Activated CD8-positive, alpha-beta memory T cell treated with anti-CD3 and anti-CD28 coated beads, Interleukin-2, amount 10 ng/mL, durations not matched to agents 7 days and 5 days (primary cell): ENCODE measurements around the gene LSS. TPM values are rescaled to one million over a fixed set of nuclear protein-coding genes. Genes with fewer than 3 reads are reported as not detected.
"Not testable (repeated sequence)": the region's sequence is repeated elsewhere in the genome, so short reads cannot be mapped to it uniquely, and the experiment has no call there.

Source experiments
- ATAC-seq: fragments of 150-1000 bp; cut with Tn5 transposase; one replicate; pipeline ENCODE4 v1.10.0; 2021; ENCODE audit warnings: moderate library complexity
- CTCF ChIA-PET: fragments of 350-600 bp; sonication (Branson Sonifier 250); formaldehyde crosslinking; loops from one replicate; lab custom pipeline; 2021; ENCODE audit warnings: antibody characterized with exemption; lab: Charles Lee
- DNase-seq: peaks from one replicate; pipeline ENCODE4 v3.0.0-alpha.2; 2020
- H3K27ac Mint-ChIP-seq: one replicate; pipeline ENCODE4 v1.8.0; 2021; ENCODE audit warnings: mild to moderate bottlenecking, mixed read lengths
- H3K27me3 Mint-ChIP-seq: one replicate; pipeline ENCODE4 v1.8.0; 2021; ENCODE audit warnings: mixed read lengths
- H3K36me3 Mint-ChIP-seq: one replicate; pipeline ENCODE4 v1.8.0; 2021; ENCODE audit warnings: mild to moderate bottlenecking, mixed read lengths
- H3K4me1 Mint-ChIP-seq: one replicate; pipeline ENCODE4 v1.8.0; 2021; ENCODE audit warnings: mixed read lengths
- H3K4me3 Mint-ChIP-seq: one replicate; pipeline ENCODE4 v1.8.0; 2021; ENCODE audit warnings: mild to moderate bottlenecking, moderate library complexity, mixed read lengths
- H3K9me3 Mint-ChIP-seq: one replicate; pipeline ENCODE4 v1.8.0; 2022; ENCODE audit warnings: low read depth, mixed read lengths
- total RNA-seq, 2 experiments: library from RNA; stranded (reverse); gene quantifications; one replicate each; pipeline ENCODE4 v1.2.3, GENCODE V29; 2021

The LSS gene
- total RNA-seq, 2 experiments from 2014 or later, result 44.9 to 49.5 TPM

DNA sequence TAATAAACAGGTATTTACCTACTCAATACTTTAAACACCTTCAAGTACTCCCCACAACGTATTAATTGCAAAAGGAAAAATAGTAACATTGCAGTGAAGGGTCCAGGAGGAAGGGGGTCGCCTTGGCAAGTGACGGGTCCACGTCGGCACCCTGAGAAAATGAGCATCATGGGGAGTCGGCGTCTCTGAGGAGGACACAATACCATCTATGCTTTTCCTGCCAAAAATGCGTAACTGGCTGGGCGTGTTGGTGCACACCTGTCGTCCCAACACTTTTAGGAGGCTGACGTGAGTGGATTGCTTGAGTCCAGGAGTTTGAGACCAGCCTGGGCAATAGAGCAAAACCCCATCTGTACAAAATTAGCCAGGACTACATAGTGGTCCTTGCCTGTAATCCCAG lies 80.5 kb downstream of the LSS start:
- Mint-ChIP-seq H3K4me1 (peaks cover 8% of the 10 kb centered on the region), H3K9me3 (no peaks in the 10 kb centered on the region), H3K27ac (no peak overlapping the region), H3K27me3 (no peaks in the 10 kb centered on the region), H3K4me3 (no peak overlapping the region), H3K36me3 (no peaks in the 10 kb centered on the region)
- DNase-seq (no peak), ATAC-seq (no peak)
- CTCF ChIA-PET, result interaction anchor here (0.9 kb wide), 1 partner anchor 136 kb away, joined by 4 read pairs; no protein-coding TSS in a partner anchor

DNA sequence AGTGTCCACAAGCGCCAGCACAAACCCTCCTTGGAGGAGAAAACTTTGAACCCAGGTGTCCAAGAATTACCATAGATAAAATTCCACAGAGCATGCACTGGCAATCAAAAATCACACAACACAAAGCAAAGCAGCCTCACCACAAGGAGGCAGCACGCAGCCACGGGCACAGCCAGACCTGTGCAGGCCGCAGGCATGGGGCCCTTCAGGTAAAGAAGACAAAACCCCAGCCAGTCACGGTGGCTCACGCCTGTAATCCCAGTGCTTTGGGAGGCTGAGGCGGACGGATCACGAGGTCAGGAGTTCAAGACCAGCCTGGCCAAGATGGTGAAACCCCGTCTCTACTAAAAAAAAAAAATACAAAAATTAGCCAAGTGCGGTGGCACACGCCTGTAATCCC lies 81.1 kb downstream of the LSS start:
- not testable (repeated sequence) for ATAC-seq, H3K27ac Mint-ChIP-seq, H3K9me3 Mint-ChIP-seq, H3K36me3 Mint-ChIP-seq, H3K4me3 Mint-ChIP-seq, H3K27me3 Mint-ChIP-seq
- DNase-seq, result peak; percentile 73
- CTCF ChIA-PET, result interaction anchor here (0.9 kb wide), 1 partner anchor 137 kb away, joined by 4 read pairs; no protein-coding TSS in a partner anchor
- H3K4me1 Mint-ChIP-seq, result peaks cover 11% of the 10 kb centered on the region

DNA sequence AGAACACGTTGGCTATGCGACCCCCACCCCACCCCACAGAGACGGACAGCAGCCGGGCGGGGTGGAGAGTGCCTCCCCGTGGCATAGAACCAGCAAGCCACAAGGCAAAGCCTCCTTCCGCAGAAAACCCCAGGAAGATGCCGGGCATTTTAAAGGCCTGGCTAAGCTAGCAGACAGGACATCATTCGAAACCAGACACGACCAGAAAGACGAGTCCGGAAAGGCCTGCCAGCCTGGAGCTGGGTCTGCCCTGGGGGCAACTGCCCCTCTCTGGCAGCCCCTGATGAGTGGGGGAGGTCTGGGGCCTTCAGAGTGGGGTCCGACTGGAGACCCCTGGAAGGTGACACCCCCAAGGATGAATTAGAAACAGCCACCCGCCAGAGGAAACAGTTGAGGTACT lies 81.7 kb downstream of the LSS start:
- no peaks in the 10 kb centered on the region for H3K36me3 Mint-ChIP-seq
- no peak overlapping the region for H3K27ac Mint-ChIP-seq
- peaks cover 11% of the 10 kb centered on the region for H3K4me1 Mint-ChIP-seq
- ATAC-seq (no peak), DNase-seq (no peak)
- H3K9me3 Mint-ChIP-seq, result no peaks in the 10 kb centered on the region
- H3K4me3 Mint-ChIP-seq, result no peak overlapping the region
- CTCF ChIA-PET, result no interaction called here
- H3K27me3 Mint-ChIP-seq, result no peaks in the 10 kb centered on the region

DNA sequence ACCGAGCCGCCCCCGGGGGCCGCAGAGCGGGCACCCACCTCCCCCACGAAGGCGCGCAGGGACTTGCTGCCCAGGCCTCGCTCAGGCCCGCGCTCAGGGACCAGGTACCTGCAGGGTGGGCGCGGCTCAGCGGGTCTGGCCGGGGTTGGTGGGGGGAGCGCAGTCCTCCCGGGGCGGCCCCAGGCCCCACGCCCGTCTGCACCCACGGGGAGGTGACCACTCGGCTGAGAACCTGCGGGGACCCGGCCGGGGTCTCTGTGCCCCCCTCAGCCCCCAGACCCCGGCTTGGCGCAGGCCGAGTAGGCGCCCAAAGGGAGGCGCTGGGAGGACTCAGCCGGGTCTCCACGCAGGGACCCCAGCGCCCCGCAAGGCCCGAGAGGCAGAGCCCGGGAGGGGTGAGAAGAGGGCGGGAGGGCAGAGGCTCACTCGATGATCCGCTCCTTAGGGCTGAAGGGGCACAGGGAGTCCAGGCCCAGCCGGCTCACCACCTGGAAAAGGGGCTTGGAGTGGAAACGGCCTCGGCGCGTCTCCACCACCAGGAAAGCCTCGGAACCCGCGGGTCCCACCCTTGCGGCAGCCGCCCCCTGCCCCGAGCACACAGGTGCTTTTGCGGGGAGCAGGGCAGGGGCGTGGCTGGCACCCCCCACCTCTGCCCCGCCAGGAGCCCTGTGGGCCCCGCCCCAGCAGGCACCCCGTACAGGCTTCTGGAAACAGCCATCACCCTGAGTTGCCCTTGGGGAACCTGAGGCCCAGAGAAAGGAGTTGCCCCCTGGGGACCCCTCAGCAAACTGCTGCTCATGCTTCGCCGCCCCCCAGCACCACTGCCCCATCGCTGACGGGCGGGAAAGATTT lies 82.5 kb downstream of the LSS start:
- no peak for DNase-seq
- no peak overlapping the region for H3K4me3 Mint-ChIP-seq
- CTCF ChIA-PET, result no interaction called here
- H3K27ac Mint-ChIP-seq, result peak overlapping the region; percentile 57
- H3K4me1 Mint-ChIP-seq, result peaks cover 11% of the 10 kb centered on the region
- H3K36me3 Mint-ChIP-seq, result no peaks in the 10 kb centered on the region
- ATAC-seq, result no peak
- no peaks in the 10 kb centered on the region for H3K9me3 Mint-ChIP-seq
- no peaks in the 10 kb centered on the region for H3K27me3 Mint-ChIP-seq

DNA sequence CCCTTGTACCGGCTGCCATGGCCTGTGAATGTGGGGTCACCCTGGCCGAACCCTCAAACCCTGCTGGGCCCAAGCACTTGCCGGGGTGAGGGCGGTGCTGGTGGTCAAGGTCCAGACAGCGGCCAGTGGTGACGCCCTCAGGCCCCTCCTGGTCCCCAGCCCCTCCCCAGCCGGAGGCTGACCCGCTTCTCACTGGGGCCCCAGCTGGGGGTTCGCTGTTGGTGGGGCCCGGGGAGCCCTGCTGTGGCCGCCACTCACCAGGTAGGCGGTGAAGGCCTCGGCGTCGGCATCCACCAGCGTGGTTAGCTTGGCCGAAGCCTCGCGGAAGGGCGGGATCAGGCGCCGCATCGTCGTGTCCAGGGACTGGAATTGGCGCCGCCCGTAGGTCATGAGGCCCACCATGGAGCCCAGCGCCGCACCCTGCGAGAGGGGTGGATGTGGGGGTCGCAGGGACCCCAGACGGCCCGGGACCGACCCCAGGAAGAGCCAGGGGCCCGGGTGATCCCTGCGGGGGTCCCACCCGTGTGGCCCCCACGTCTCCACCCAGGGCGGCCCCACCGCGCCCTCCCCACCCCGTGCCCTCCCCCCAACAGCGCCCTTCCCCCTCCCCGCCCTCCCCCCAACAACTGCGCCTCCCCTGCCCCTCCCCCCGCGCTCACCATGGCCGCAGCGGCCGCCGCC lies 83.3 kb downstream of the LSS start:
- CTCF ChIA-PET, result no interaction called here
- no peak overlapping the region for H3K4me3 Mint-ChIP-seq

DNA sequence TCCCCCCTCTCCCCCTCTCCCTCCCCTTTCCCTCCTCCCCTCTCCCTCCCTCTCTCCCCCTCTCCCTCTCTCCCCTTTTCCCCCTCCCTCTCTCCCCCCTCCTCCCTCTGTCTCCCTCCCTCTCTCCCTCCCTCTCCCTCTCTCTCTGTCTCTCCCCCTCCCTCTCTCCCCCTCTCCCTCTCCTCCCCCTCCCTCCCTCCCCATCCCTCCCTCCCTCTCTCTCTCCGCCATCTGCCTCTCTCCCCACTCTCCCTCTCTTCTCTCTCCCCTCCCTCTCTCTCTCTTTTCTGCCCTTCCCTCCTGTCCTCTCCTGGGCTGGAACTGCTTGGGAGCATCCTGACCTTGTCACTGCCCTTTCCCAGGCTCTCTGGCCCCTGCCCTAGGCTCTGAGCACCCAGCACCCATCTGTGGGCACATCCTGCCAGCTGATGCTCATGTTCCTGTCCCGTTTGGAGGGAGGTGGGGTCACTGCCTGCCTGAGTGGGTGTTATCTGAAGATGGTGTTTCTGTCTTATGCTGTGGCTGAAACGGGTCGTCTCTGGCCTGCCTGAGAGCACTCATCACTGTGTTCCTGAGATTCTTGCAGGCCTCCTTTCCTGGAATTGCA lies 84.0 kb downstream of the LSS start:
- no peak for DNase-seq
- H3K4me3 Mint-ChIP-seq, result no peak overlapping the region
- H3K27ac Mint-ChIP-seq, result peak overlapping the region; percentile 2
- peaks cover 11% of the 10 kb centered on the region for H3K4me1 Mint-ChIP-seq
- no peaks in the 10 kb centered on the region for H3K36me3 Mint-ChIP-seq
- ATAC-seq, result no peak
- H3K27me3 Mint-ChIP-seq, result no peaks in the 10 kb centered on the region
- no peaks in the 10 kb centered on the region for H3K9me3 Mint-ChIP-seq
- CTCF ChIA-PET, result interaction anchor here (0.8 to 2.2 kb wide), 11 partner anchors 9 to 408 kb away, joined by 3 to 19 read pairs (median 6); partner anchors contain the start of genes MCM3AP and YBEY

More for the DNA sequence above, 83.3 kb downstream of the LSS start:
- no peak for ATAC-seq
- no peak for DNase-seq
- H3K27me3 Mint-ChIP-seq, result no peaks in the 10 kb centered on the region
- no peak overlapping the region for H3K27ac Mint-ChIP-seq
- no peaks in the 10 kb centered on the region for H3K9me3 Mint-ChIP-seq
- H3K4me1 Mint-ChIP-seq, result peaks cover 11% of the 10 kb centered on the region
- H3K36me3 Mint-ChIP-seq, result no peaks in the 10 kb centered on the region

DNA sequence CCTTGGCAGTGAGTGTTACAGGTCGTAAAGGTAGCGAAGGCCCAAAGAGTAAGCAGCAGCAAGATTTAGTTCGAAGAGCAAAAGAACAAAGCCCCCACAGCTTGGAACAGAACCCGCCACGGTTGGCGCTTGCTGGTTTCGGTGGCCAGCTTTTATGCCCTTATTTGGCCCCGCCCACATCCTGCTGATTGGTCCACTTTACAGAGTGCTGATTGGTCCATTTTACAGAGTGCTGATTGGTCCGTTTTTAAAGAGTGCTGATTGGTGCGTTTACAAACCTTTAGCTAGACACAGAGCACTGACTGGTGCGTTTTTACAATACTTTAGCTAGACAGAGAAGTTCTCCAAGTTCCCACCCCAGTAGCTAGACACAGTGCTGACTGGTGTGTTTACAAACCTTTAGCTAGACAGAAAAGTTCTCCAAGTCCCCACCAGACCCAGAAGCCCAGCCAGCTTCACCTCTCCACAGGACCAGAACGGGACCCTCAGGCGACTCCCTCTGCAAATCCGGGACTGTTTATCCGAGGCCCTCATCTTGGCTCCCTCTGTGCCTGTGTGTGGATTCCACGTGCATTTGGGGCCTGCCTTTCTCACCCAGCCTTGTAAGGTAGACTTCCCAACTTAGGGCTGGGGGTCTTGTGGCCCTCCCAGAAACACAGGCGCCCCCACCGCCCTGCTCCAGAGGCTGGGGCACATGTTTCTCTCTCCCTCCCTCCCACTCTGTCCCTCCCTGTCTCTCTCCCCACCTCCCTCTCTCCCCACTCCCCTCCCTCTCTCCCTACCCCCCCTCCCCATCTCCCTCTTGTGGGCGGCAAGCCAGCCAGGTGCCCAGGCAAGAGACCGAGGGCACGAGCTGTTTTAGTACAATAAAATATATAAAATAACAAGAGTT lies 85.7 kb downstream of the LSS start:
- ATAC-seq, result no peak
- CTCF ChIA-PET, result interaction anchor here (0.6 to 2.2 kb wide), 32 partner anchors 10 to 493 kb away, joined by 3 to 19 read pairs (median 4); partner anchors contain the start of genes COL6A1, LSS, MCM3AP and YBEY
- Mint-ChIP-seq H3K27ac (no peak overlapping the region), H3K4me3 (no peak overlapping the region), H3K9me3 (no peaks in the 10 kb centered on the region), H3K27me3 (no peaks in the 10 kb centered on the region), H3K4me1 (peaks cover 11% of the 10 kb centered on the region), H3K36me3 (no peaks in the 10 kb centered on the region)
- DNase-seq, result peak; percentile 52

DNA sequence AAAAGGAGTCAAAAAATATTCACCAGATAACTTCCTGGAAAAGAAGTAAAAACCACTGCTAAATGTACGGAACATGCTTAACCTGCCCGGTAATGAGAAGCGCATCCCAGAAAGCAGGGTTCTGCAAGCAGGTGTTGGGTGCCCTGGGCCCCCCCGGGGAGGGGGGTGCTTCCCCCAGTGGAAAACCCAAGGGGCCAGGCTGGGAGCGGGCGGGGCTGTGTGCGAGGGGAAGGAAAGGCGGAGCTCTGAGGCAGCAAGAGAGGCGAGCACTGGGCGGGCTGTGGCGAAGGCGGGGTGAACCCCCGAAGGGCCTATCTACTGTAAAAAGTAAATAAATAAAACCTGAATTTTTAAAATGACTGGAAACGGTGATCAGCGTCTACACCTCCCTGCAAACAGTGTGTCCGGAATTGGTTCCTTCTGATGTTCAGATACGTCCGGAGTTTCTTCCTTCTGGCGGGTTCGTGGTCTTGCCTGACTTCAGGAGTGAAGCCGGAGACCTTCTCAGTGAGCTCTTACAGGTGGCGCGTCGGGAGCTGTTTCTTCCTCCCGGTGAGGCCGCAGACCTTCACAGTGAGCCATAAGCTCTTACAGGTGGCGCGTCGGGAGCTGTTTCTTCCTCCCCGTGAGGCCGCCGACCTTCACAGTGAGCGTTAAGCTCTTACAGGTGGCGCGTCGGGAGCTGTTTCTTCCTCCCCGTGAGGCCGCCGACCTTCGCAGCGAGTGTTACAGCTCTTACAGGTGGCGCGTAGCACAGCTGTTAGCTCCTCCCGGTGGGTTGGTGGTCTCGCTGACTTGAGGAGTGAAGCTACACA lies 86.6 kb downstream of the LSS start:
- ATAC-seq (no peak), DNase-seq (no peak)
- H3K27ac Mint-ChIP-seq, result no peak overlapping the region
- H3K27me3 Mint-ChIP-seq, result no peaks in the 10 kb centered on the region
- peaks cover 11% of the 10 kb centered on the region for H3K4me1 Mint-ChIP-seq
- no peak overlapping the region for H3K4me3 Mint-ChIP-seq
- H3K36me3 Mint-ChIP-seq, result no peaks in the 10 kb centered on the region
- CTCF ChIA-PET, result interaction anchor here (0.7 to 2.2 kb wide), 3 partner anchors 11 to 111 kb away, joined by 3 to 14 read pairs (median 12); no protein-coding TSS in a partner anchor
- H3K9me3 Mint-ChIP-seq, result no peaks in the 10 kb centered on the region

DNA sequence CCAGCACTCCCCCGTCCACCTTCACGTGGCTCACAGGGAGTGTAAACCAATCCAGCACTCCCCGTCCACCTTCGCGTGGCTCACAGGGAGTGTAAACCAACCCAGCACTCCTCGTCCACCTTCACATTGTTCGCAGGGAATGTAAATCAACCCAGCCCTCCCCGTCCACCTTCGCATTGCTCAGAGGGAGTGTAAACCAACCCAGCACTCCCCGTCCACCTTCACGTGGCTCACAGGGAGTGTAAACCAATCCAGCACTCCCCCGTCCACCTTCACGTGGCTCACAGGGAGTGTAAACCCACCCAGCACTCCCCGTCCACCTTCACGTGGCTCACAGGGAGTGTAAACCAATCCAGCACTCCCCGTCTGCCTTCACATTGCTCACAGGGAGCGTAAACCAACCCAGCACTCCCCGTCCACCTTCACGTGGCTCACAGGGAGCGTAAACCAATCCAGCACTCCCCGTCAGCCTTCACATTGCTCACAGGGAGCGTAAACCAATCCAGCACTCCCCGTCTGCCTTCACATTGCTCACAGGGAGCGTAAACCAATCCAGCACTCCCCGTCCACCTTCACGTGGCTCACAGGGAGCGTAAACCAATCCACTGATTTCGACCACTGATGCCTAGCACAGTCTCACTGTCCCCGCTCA lies 88.1 kb downstream of the LSS start:
- ATAC-seq, H3K9me3 Mint-ChIP-seq, DNase-seq, H3K36me3 Mint-ChIP-seq, H3K4me3 Mint-ChIP-seq, CTCF ChIA-PET, H3K27ac Mint-ChIP-seq, H3K27me3 Mint-ChIP-seq: not testable (repeated sequence)
- H3K4me1 Mint-ChIP-seq, result peaks cover 11% of the 10 kb centered on the region

DNA sequence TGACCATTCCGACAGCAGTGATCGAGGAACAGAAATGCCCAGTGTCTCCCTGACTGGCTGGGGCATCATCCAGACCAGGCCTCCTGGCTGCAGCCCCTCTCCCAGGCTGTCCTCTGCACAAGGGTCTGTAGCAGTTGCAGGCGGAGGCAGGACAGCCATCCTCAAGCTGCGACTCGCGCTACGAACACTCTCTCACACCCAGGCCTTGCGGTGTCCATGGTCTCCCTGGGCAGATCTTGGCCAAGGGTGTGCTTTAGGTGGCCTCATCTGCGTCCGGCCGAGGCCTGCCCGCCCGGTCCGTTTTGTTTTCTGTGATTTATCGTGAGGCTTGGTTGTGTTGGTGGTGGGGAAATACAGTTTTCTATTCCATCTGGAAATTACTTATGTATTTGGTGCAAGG lies 88.9 kb downstream of the LSS start:
- no peaks in the 10 kb centered on the region for H3K36me3 Mint-ChIP-seq
- H3K4me3 Mint-ChIP-seq, result no peak overlapping the region
- CTCF ChIA-PET, result no interaction called here
- ATAC-seq (no peak), DNase-seq (no peak)
- H3K27ac Mint-ChIP-seq, result no peak overlapping the region
- H3K4me1 Mint-ChIP-seq, result peaks cover 9% of the 10 kb centered on the region
- no peaks in the 10 kb centered on the region for H3K27me3 Mint-ChIP-seq
- H3K9me3 Mint-ChIP-seq, result no peaks in the 10 kb centered on the region

DNA sequence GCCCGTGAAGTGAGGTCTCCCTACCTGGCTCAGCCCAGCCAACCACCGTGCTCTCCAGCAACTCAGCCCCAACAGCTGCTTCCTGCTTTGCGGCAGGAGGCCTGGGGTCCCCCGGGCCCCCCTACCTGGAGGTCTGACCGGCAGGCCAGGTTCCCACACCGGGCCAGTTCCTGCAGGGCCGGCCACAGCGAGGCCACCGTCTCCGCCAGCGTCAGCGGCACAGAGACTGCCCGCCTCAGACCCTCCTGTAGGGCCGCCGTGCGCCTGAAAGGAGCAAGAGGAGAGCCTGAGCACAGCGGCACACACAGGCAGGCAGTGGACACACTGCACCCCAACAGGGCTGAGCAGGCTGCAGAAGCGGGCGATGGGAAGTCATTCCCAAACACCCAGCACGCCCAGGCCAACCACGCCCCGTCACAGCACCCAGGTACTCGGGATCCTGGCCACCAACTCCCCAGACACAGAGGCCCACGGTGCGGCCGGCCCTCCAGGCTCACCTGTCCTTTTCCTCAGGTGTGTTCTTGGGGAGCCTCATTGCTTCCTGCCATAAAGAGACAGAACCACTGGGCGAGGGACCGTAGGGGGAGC lies 90.1 kb downstream of the LSS start:
- DNase-seq, result no peak
- Mint-ChIP-seq H3K4me1 (peaks cover 3% of the 10 kb centered on the region), H3K36me3 (no peaks in the 10 kb centered on the region), H3K27me3 (no peaks in the 10 kb centered on the region), H3K4me3 (no peak overlapping the region), H3K9me3 (no peaks in the 10 kb centered on the region), H3K27ac (no peak overlapping the region)
- CTCF ChIA-PET, result no interaction called here
- no peak for ATAC-seq
